ENCODE measurements around the gene PAK5.

GRCh38 chr20:9578594-9578993 is 260.3 kb downstream of the PAK5 start:
- TF ChIP-seq, protein P1, sequence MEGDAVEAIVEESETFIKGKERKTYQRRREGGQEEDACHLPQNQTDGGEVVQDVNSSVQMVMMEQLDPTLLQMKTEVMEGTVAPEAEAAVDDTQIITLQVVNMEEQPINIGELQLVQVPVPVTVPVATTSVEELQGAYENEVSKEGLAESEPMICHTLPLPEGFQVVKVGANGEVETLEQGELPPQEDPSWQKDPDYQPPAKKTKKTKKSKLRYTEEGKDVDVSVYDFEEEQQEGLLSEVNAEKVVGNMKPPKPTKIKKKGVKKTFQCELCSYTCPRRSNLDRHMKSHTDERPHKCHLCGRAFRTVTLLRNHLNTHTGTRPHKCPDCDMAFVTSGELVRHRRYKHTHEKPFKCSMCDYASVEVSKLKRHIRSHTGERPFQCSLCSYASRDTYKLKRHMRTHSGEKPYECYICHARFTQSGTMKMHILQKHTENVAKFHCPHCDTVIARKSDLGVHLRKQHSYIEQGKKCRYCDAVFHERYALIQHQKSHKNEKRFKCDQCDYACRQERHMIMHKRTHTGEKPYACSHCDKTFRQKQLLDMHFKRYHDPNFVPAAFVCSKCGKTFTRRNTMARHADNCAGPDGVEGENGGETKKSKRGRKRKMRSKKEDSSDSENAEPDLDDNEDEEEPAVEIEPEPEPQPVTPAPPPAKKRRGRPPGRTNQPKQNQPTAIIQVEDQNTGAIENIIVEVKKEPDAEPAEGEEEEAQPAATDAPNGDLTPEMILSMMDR (IDR thresholded peaks at IDR 0.05; ENCODE audit: insufficient read depth, low read depth, low read length) = no peak
- no peak for TF ChIP-seq EZH2 (IDR thresholded peaks at IDR 0.05; ENCODE audit: insufficient read depth, low read length)
